Stimulated activated CD4-positive, alpha-beta T cell treated with anti-CD3 and anti-CD28 coated beads, TNF-alpha, amount 100 ng/mL, for 48 hours (primary cell): ENCODE measurements around the gene VWA1.
"Not testable (repeated sequence)": the region's sequence is repeated elsewhere in the genome, so short reads cannot be mapped to it uniquely, and the experiment has no call there.

Experiments
- DNase-seq, 3 donors: peaks; one replicate each; pipeline ENCODE4 v3.0.0-alpha.2; 2020; ENCODE audit warnings: low read depth in 3 of 3

Gene VWA1

DNA sequence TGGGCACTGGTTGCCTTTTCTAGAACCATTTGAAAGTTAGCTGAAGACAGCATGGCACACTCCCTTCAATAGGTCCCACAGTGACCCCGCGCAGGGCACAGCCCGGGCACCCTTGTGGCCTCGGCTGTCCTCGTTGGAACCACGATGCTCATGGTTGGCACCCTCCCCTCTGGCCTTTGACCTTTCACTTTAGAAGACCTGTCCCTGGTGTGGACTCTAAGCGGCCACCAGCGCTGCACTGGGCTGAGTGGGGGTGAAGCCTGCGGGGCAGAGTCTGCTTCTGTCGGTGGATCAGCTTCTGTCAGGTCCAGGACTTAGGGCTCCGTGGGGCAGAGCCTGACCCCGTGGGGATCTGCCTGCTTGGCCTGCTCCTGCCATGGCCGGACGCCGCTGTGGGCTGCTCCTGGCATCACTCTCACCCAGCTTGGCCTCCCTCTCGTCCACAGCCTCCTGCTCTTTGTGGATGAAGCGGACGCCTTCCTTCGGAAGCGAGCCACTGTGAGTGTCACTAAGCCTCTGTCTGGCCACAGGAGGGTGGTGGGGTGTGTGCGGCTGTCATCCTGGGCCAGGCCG is 21.3 kb downstream of the VWA1 start:
- DNase-seq, result not testable (repeated sequence)

DNA sequence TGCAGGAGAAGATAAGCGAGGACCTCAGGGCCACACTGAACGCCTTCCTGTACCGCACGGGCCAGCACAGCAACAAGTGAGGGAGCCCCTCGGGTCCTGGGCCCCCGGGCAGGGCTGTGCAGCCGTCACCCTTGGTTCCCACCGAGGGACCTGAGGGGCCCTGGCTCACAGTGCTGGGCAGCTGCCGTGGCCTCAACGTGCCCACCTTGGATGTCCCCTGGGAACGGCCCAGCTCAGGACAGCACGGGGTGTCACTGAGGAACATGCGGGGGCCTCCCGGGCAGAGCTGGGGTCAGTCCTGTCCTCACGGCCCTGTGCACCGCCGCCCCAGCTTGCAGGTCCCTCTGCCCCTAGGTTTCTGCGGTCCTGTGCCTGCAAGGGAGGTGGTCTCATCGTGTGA is 23.7 kb downstream of the VWA1 start:
- DNase-seq, result not testable (repeated sequence)

DNA sequence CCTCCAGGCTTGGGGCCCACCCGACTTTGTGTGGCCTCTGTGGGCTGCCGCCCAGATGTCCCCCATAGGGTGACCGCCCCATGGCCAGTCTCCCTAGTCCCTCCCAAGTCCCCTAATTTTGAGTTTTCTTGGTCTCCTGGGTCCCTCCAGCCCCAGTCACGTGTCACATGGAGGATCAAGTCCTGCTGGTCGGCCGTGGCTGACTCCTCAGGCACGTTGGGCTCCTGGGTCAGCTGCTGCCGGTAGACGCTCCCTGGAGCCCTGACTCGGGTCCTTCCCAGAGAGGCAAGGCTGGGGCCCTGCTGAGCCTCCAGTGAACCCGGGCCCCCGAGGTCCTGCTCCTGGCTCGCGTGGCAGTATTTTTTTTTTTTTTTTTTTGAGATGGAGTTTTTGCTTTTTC is 24.2 kb downstream of the VWA1 start:
- DNase-seq, result not testable (repeated sequence)

DNA sequence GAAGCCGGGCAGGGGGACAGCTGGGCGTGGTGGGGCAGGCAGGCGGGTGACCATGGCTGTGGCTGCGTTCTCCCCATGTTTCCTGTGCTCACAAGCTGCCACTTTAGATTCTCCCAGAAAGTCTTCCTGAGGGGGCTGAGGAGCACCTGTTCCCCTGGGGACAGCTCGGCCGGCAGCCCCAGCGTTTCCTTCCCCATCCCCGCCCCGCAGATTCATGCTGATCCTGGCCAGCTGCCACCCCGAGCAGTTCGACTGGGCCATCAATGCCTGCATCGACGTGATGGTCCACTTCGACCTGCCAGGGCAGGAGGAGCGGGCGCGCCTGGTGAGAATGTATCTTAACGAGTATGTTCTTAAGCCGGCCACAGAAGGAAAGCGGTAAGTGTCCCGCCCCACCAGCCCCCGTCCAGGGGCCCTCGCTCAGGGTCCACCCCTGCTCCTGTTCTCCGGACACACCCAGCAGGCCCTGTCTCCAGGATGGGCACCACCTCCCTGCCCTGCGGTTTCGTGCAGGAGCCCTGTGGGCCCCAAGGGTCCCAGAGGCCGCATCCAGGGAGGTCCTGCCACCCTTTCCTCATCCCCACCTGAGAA is 25.1 kb downstream of the VWA1 start:
- no peak for DNase-seq

DNA sequence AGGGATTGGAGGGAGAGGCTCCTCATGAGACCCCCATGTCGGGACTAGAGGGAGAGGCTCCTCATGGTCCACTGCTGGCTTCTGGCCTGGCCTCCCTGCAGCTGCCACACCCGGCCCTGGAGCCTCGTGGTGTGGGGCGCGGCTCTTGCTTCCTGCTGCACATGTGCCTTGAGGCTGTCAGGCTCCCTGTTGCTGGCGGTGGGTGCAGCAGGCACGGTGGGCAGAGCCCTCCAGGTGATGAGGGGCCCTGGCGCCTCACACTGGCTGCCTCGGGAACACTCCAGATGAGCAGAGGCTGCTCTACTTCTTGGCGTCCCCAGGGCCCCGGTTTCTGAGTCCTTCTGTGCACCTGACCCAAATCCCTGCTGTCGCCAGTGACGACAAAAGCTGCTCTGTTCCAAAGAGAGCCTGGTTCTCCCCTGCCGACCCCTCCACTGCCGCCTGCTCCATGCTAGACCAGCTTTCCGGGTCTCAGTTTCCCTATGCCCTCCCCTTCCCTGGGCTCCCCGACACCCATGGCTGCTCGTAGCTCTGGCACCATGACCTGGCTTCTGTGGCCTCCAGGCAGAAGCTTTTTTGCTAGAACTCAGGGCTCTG is 26.3 kb downstream of the VWA1 start:
- DNase-seq, result no peak

DNA sequence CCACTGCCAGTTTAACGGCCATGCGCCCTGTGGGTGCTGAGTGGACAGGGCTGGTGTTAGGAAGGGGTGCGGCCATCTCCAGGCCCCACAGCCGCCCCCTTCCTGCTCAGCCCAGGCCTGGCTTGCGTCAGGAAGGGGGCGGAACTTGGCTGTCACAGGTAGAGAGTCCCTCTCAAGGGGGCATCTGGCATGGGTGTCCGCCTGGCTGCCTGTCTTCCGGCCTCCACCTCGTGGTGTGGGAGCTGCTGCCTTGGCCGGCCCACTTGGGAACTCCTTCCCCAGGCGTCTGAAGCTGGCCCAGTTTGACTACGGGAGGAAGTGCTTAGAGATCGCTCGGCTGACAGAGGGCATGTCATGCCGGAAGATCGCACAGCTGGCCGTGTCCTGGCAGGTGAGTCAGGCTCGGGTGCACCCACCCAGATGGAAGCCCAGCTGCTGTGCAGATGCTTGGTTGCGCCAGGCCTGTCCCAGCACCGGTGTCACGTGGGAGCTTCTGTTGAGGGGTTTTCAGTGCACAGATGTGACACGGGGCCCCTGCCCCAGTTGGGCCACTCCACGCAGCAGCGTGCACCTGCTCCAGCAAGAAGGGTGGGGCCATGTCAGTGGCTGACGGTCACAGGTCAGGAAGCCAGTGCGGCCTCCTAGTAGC is 27.0 kb downstream of the VWA1 start:
- DNase-seq, result no peak

DNA sequence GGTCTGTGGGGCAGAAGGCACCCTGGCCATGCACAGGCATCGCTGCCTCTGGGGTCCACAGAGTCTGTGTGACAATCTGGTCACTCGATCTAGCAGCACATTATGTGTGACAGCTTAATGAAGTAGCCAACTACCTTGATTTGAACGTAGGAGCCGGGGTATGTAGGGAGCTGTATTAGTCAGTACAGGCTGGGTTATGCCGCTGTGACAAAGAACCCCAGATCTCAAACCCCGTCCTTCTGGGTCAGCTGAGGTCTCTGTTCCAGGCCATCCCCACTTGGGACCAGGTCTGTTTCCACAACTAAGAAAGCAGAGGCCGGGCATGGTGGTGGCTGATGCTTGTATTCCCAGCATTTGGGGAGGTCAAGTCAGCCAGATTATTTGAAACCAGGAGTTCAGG is 27.8 kb downstream of the VWA1 start:
- no peak for DNase-seq

DNA sequence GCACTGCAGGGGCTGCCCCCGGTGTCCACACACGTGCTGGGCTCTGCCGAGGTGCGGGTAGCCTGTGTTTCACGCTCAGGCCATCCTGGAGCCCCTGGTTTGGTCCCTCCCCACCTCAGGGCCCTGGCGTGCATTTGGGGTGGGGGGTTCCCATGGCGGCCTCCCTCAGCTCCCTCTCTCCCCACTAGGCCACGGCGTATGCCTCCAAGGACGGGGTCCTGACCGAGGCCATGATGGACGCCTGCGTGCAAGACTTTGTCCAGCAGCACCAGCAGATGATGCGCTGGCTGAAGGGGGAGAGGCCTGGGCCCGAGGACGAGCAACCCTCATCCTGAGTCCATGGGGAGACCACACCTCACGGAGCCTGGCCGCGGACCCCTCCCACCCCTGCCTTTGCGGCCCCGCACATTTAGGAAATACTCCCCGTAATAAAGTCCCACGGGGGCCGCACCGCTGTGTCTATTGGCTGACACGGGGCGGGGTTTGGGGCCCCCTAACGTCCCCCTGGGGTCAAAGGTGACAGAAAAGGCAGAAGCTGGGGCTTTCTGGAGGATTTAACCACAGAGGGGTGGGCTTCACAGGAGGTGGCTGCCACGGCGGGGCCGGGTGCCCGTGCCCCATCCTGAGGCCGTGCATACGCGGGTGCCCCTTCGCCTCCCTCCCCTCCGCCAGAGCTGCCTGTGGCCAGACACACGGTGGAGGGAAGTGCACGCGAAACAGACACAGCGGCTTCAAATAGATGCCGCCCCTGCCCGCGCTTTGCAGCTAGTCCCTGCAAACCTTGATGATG is 32.9 kb downstream of the VWA1 start:
- DNase-seq, result not testable (repeated sequence)

DNA sequence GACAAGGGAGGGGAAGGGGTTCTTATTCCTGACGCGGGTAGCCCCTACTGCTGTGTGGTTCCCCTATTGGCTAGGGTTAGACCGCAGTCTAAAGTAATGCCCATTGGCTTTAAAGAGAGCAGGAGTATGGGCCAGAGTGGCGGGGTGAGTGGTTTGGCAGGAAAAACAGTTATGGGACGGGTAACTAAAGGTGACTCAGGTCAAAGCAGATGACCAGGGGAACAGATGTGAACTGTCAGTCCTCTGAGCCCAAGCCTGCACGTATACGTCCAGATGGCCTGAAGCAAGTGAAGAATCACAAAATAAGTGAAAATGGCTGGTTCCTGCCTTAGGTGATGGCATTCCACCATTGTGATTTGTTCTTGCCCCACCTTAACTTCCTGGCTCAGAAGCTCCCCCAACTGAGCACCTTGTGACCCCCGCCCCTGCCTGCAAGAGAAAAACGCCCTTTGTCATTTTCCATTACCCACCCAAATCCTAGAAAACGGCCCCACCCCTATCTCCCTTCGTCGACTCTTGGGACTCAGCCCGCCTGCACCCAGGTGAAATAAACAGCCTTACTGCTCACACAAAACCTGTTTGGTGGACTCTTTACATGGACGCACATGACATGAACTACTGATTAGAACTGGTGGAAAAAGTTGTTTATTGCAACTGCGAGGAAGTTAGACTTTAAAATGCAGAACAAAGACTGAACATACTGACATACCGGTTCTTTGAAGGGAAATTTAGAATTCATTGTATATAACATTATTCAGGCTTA is 35.3 kb downstream of the VWA1 start:
- no peak for DNase-seq

DNA sequence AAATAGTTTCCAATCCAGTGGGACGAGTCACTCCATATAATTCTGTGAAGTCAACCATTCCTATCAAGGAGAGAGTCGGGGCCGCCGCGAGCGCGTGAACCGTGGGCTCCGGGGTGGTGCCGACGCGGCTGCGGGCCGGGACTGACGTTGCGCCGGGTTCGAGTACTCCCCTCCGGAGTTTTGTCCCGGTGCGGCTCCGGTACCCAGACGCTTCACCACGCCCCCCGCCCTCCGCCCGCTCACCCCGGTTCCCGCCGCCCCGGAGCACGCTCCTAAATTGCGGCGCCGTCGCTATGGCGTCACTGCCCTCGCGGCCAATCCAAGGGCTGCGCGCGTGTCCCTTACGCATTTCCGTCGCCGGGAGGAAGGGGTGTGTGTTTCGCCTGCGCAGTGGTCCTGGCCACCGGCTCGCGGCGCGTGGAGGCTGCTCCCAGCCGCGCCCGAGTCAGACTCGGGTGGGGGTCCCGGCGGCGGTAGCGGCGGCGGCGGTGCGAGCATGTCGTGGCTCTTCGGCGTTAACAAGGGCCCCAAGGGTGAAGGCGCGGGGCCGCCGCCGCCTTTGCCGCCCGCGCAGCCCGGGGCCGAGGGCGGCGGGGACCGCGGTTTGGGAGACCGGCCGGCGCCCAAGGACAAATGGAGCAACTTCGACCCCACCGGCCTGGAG is 36.0 kb downstream of the VWA1 start, which contains the start of gene ATAD3B:
Gene ATAD3B, plus strand, starts transcription at position 377 of the 664 bp plus-strand sequence. Its CDS starts 120 bp downstream, at position 497.
- DNase-seq, result peak; percentile 89 to 96 (median 92)

DNA sequence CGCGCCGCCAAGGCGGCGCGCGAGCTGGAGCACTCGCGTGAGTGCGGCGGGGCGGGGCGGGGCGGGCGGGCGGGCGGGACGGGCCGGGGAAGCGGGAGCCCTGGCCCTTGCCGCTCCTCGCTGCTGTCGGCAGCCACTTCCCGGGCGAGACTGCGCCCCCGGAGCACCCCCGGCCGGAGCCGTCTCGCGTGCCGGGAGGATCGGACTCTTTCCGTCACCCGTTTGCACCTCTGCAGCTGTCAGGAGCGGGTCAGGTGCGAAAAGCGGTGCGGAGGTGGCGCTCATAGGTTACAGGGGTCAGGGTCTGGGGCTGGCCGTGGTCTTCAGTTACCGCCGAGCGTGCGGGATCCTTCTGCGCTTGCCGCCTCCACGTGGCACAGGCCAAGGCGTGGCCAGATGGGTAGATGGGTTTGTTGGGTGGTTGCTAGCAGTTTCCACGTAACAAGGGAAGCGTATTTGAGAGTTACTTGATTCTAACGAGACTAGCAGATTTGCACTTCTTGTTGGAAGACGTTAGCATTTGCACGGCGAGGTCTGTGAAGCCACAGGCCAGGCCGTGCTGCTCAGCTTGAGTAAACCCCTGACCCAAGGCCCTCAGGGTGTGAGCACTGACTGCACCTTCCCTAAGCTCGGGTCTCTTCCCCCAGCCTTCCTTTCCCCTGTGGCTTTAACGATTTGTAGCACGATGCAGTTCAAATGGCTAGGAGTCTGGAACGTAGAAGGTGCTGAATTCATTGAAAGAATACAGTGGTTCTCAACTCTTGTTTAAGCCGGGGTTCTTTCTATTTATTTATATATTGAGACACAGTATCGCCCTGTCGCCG is 36.8 kb downstream of the VWA1 start:
- DNase-seq, result not testable (repeated sequence)

DNA sequence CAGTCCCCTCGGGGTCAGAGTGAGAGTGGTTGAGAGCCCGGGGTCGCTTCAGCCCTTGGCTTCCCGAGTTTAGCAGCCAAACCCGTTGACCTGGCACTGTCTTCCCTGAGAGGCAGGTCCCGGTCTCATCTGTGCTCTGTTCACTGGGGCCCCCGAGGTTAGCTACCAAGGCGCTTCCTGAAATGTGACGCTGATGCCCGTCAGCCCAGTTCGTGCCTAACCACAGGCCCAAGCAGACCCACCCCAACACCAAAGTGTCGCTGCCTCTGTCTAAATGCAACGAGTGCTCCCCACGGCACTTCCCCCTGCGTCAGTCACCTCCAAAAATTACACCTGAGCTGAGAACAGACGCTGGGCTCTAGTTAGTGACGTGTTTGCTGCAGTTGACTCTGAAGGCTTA is 40.5 kb downstream of the VWA1 start:
- not testable (repeated sequence) for DNase-seq

DNA sequence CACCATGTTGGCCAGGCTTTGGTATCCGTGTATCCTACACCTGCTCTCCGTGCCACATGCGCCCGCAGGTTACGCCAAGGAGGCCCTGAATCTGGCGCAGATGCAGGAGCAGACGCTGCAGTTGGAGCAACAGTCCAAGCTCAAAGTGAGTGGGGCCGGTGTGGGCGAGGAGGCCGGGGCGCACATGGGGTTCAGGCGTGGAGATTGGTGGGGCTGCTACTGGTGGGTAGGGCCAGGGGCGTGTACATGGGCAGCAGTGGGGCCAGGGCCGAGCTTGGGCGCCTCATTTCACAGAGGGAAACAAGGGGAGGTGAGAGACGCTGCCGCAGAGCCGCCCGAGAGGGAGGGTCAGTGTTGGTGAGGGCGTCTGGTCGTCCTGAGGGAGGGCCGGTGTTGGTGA is 41.7 kb downstream of the VWA1 start:
- no peak for DNase-seq

DNA sequence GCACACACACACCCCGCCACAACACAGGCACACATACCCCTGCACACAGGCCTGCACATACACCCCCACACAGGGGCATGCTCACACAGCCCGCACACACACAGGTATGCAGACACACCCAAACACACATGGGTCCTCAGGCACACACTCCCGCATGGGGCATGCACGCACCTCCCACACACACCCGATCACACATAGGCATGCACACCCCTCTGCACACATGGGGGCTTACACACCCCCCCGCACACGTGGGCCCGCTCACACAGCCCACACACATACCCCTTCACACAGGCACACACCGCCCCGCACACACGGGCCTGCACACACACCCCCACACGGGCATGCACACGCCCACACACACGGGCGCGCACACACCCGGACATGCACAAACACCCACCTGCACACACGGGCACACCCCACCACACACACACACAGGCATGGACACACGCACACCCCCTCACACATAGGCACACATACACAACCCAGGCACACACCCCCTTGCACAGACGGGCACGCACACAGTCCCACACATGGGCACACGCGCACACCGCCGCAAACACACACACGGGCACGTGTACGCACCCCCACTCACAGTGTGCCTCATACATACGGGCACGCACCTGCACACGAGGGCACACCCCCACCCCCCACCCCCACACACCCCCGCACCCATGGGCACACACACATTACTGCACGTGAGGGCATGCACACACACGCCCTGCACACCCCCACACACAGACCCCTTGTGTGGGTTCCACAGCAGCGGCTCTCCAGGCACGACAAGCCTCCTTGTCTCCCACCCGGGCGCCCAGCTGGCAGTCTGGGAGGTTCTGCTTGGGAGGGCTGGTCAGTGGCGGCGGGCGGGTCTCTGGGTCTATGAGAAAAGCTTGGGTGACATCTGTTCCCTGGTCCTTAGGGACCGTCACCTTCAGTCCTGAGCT is 44.3 kb downstream of the VWA1 start:
- no peak for DNase-seq

DNA sequence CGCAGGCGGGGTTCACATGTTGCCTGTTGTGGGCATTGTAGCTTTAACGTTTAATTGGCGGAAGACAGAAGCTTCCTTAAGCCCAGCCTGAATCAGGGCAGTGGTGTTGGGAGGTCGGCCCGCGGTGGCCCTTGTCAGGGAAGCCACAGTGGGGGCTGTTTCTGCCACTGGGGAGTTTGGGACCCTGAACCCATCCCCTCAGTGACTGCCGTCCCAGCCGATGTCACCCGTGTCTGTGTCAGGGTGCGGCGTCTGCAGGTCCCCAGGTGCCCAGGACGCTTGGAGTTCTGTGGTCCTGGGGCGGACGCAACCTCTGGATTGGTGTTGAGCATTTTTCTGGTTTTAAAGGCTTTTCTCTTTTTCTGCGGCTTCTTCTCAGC is 45.0 kb downstream of the VWA1 start:
- not testable (repeated sequence) for DNase-seq

DNA sequence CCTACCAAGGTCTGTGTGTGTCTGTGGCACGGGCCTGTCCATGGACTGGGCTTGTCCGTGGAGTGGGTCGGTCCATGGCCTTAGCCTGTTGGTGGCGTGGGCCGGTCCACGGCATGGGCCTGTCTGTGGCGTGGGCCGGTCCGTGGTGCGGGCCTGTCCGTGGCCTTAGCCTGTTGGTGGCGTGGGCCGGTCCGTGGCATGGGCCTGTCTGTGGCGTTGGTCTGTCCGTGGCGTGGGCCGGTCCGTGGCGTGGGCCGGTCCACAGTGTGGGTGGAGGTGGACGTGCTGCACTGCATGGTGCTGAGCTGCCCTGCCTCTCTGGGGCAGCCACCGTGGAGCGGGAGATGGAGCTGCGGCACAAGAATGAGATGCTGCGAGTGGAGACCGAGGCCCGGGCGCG is 46.3 kb downstream of the VWA1 start:
- DNase-seq, result not testable (repeated sequence)

DNA sequence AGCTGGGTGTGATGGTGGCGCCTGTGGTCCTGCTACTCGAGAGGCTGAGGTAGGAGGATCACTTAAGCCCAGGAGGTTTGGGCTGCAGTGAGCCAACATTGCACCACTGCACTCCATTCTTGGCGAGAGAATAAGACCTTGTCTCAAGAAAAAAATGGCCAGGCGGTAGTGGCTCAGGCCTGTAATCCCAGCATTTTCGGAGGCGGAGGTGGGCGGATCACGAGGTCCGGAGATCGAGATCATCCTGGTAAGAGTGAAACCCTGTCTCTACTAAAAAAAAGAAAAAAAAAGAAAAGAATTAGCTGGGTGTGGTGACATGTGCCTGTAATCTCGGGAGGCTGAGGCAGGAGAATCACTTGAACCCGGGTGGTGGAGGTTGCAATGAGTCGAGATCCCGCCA is 47.4 kb downstream of the VWA1 start:
- no peak for DNase-seq

DNA sequence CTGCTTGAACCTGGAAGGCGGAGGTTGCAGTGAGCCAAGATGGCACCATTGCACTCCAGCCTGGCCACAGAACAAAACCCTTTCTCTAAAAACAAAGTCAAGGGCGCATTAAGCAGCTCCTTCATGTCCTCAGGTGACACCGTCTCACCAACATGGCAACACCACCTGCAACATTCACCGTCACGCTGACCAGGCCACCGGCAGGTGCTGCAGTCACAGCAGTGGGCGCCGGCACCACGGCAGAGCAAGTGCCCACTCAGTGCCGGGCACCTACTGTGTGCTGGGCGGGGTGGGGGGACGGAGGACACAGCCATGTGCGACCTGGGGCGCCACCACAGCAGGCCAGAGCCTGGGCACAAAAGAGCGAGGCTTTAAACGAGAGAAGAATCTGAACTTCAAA is 48.2 kb downstream of the VWA1 start:
- DNase-seq, result no peak
